Transverse colon (tissue), 3 donors: Measurements from ENCODE around the gene PTPA.

Source experiments
- POLR2A ChIP-seq: fragments of 450-650 bp; IDR thresholded peaks from one replicate; pipeline ENCODE4 v1.6.1; 2016; ENCODE audit warnings: antibody characterized with exemption, mild to moderate bottlenecking, moderate library complexity
- TF ChIP-seq, protein P1 (sequence below), 5 experiments: fragments of 200-600 bp in 3 of 5; fragments of 450-650 bp in 2 of 5; sonication (generic) in 3 of 5; IDR thresholded peaks; 1 replicate in 2 of 5; 2 replicates in 3 of 5; pipeline ENCODE4 v1.5.1; 2016 to 2017; ENCODE audit warnings: antibody characterized with exemption in 5 of 5, inconsistent platforms in 3 of 5, mild to moderate bottlenecking in 2 of 5, moderate library complexity in 1 of 5

DNA sequence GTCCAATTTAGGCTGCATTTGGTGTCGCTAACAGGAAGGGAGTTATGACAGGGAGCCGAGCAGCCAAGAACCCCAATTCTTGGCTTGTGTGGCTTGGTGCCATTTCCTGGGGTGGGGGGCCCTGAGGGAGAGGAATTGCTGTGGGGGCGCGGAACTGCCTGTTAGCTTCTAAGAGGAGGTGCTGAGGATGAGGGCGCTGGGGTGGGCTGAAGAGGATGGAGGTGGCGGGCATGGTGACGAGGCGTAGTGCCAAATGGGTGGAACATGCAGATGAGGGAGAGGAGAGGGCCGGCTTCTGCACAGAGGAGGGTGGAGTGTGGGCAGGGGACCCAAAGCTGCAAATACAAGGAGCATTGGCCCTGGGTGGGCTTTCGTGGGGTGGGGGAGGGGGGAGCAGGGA is 38.9 kb downstream of the PTPA start:
- TF ChIP-seq, protein P1, sequence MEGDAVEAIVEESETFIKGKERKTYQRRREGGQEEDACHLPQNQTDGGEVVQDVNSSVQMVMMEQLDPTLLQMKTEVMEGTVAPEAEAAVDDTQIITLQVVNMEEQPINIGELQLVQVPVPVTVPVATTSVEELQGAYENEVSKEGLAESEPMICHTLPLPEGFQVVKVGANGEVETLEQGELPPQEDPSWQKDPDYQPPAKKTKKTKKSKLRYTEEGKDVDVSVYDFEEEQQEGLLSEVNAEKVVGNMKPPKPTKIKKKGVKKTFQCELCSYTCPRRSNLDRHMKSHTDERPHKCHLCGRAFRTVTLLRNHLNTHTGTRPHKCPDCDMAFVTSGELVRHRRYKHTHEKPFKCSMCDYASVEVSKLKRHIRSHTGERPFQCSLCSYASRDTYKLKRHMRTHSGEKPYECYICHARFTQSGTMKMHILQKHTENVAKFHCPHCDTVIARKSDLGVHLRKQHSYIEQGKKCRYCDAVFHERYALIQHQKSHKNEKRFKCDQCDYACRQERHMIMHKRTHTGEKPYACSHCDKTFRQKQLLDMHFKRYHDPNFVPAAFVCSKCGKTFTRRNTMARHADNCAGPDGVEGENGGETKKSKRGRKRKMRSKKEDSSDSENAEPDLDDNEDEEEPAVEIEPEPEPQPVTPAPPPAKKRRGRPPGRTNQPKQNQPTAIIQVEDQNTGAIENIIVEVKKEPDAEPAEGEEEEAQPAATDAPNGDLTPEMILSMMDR (IDR thresholded peaks at IDR 0.05) = no peak
- no peak for TF ChIP-seq POLR2A
